HEK293T (cell line): ENCODE measurements around the gene SLC35F3.
"Not testable (repeated sequence)": the region's sequence is repeated elsewhere in the genome, so short reads cannot be mapped to it uniquely, and the experiment has no call there.

Experiments used
- CTCF ChIA-PET: fragments of 350-600 bp; formaldehyde crosslinking; extraction: SDS; loops from one replicate; lab custom pipeline; 2021; ENCODE audit warnings: antibody characterized with exemption, inconsistent platforms; lab: Yijun Ruan, JAX
- POLR2A ChIA-PET: fragments of 350-600 bp; formaldehyde crosslinking; extraction: SDS; loops from one replicate; lab custom pipeline; 2020; ENCODE audit warnings: antibody characterized with exemption, inconsistent platforms; lab: Yijun Ruan, JAX
- DNase-seq: peaks from one replicate; pipeline ENCODE4 v3.0.0; 2012; ENCODE audit warnings: mixed read lengths; ENCODE audit errors: extremely low spot score
- ARNT ChIP-seq: fragments of 450-650 bp; IDR thresholded peaks from 2 replicates; pipeline ENCODE4 v1.6.1; 2017; ENCODE audit warnings: mild to moderate bottlenecking
- BHLHE40 ChIP-seq: fragments of 450-650 bp; IDR thresholded peaks from 2 replicates; pipeline ENCODE4 v1.6.1; 2016; ENCODE audit warnings: mild to moderate bottlenecking, moderate library complexity, borderline replicate concordance
- CTBP1 ChIP-seq: fragments of 450-650 bp; IDR thresholded peaks from 2 replicates; pipeline ENCODE4 v1.6.1; 2016; ENCODE audit warnings: borderline replicate concordance
- ELF4 ChIP-seq: fragments of 450-650 bp; IDR thresholded peaks from 2 replicates; pipeline ENCODE4 v1.6.1; 2017; ENCODE audit warnings: antibody characterized with exemption
- FOXA1 ChIP-seq: fragments of 450-650 bp; IDR thresholded peaks from 2 replicates; pipeline ENCODE4 v1.6.1; 2016; ENCODE audit warnings: mild to moderate bottlenecking
- FOXK2 ChIP-seq: fragments of 450-650 bp; IDR thresholded peaks from 2 replicates; pipeline ENCODE4 v1.6.1; 2016; ENCODE audit warnings: mild to moderate bottlenecking
- FOXM1 ChIP-seq: fragments of 450-650 bp; IDR thresholded peaks from 2 replicates; pipeline ENCODE4 v1.6.1; 2017; ENCODE audit warnings: mild to moderate bottlenecking, borderline replicate concordance
- HDGF ChIP-seq: fragments of 450-650 bp; IDR thresholded peaks from 2 replicates; pipeline ENCODE4 v1.6.1; 2017; ENCODE audit warnings: antibody characterized with exemption, borderline replicate concordance
- L3MBTL2 ChIP-seq: fragments of 450-650 bp; conservative IDR thresholded peaks from 2 replicates; pipeline ENCODE4 v1.6.1; 2016; ENCODE audit warnings: mild to moderate bottlenecking
- LEF1 ChIP-seq: fragments of 450-650 bp; IDR thresholded peaks from 2 replicates; pipeline ENCODE4 v1.6.1; 2017; ENCODE audit warnings: mild to moderate bottlenecking, borderline replicate concordance
- NFRKB ChIP-seq: fragments of 450-650 bp; IDR thresholded peaks from 2 replicates; pipeline ENCODE4 v1.6.1; 2016; ENCODE audit warnings: mild to moderate bottlenecking, moderate library complexity
- PKNOX1 ChIP-seq: fragments of 450-650 bp; IDR thresholded peaks from 2 replicates; pipeline ENCODE4 v1.6.1; 2016
- SP1 ChIP-seq: fragments of 450-650 bp; IDR thresholded peaks from 2 replicates; pipeline ENCODE4 v1.6.1; 2017
- SUZ12 ChIP-seq: fragments of 450-650 bp; IDR thresholded peaks from 2 replicates; pipeline ENCODE4 v1.6.1; 2016; ENCODE audit warnings: mild to moderate bottlenecking
- TARDBP ChIP-seq: fragments of 450-650 bp; IDR thresholded peaks from 2 replicates; pipeline ENCODE4 v1.6.1; 2016
- ZNF384 ChIP-seq: fragments of 450-650 bp; IDR thresholded peaks from 2 replicates; pipeline ENCODE4 v1.6.1; 2016

SLC35F3 gene

GRCh38 chr1:234208351-234208750 is 303.9 kb downstream of the SLC35F3 start:
- ChIA-PET CTCF (interaction anchor here (0.6 kb wide), 1 partner anchor 97 kb away, joined by 4 read pairs; no protein-coding TSS in a partner anchor), POLR2A (no interaction called here)
- no peak for DNase-seq
- TF ChIP-seq HDGF, result no peak
- no peak for TF ChIP-seq TARDBP
- TF ChIP-seq PKNOX1, result no peak
- TF ChIP-seq ARNT, result no peak
- TF ChIP-seq LEF1, result no peak
- TF ChIP-seq ZNF384, result no peak
- no peak for TF ChIP-seq FOXM1

DNA sequence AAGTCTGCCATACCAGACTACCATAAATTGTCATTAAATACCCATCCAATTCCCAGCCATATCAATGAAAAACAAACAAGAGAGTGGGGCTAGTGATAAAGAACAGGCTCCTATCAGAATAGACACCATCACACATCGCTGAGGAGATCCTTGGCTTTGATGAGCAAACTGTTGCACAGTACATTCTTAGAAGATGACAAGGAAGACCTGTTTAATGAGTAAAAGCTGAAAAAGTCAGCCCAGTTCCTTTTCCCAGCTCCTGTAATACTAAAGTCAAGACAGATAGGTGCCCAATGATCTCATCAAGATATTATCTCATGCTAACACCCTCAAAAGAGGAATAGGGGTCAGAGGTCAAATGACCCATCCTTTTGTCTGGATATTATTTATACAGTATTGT is 304.3 kb downstream of the SLC35F3 start:
- POLR2A ChIA-PET, result no interaction called here
- CTCF ChIA-PET, result interaction anchor here (0.6 kb wide), 1 partner anchor 97 kb away, joined by 4 read pairs; no protein-coding TSS in a partner anchor
- TF ChIP-seq NFRKB (no peak), HDGF (no peak), PKNOX1 (no peak), SP1 (no peak), ARNT (no peak), SUZ12 (no peak), ELF4 (no peak), FOXA1 (no peak), CTBP1 (no peak), TARDBP (no peak), FOXM1 (no peak), LEF1 (no peak), BHLHE40 (no peak), ZNF384 (no peak), FOXK2 (no peak), L3MBTL2 (no peak)
- no peak for DNase-seq

- DNase-seq, POLR2A ChIA-PET: not testable (repeated sequence)
- CTCF ChIA-PET, result interaction anchor here (1.0 kb wide), 1 partner anchor 19 kb away, joined by 3 read pairs; no protein-coding TSS in a partner anchor
Measured at GRCh38 chr1:234210429-234210828, 306.0 kb downstream of the SLC35F3 start.

DNA sequence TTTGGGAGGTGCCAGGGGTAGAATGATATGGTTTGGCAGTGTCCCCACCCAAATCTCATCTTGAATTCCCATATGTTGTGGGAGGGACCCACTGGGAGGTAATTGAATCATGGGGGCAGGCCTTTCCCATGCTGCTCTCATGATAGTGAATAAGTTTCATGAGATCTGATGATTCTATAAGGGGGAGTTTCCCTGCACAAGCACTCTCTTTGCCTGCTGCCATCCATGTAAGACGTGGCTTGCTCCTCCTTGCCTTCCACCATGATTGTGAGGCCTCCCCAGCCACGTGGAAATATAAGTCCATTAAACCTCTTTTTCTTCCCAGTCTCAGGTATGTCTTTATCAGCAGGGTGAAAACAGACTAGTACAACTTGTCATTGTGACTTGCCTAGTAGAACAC is 307.4 kb downstream of the SLC35F3 start:
- DNase-seq, POLR2A ChIA-PET: not testable (repeated sequence)
- CTCF ChIA-PET, result interaction anchor here (1.2 to 2.9 kb wide), 3 partner anchors 14 to 98 kb away, joined by 4 to 15 read pairs (median 5); no protein-coding TSS in a partner anchor

GRCh38 chr1:234212764-234213657 is 308.5 kb downstream of the SLC35F3 start:
- TF ChIP-seq HDGF, result no peak
- ChIA-PET POLR2A (no interaction called here), CTCF (interaction anchor here (0.6 to 2.9 kb wide), 10 partner anchors 8 to 124 kb away, joined by 3 to 15 read pairs (median 4); no protein-coding TSS in a partner anchor)
- DNase-seq, result peak; percentile 73

GRCh38 chr1:234213658-234214128 is 309.2 kb downstream of the SLC35F3 start:
- DNase-seq, result no peak
- ChIA-PET POLR2A (no interaction called here), CTCF (interaction anchor here (0.9 to 2.9 kb wide), 5 partner anchors 8 to 123 kb away, joined by 3 to 15 read pairs (median 5); no protein-coding TSS in a partner anchor)
- TF ChIP-seq FOXM1 (no peak), CTBP1 (no peak), LEF1 (no peak), HDGF (no peak), PKNOX1 (no peak), BHLHE40 (no peak), ARNT (no peak), L3MBTL2 (no peak), SP1 (no peak)
